GM18517 (cell line): Measurements from ENCODE around the gene TMEM151A.
"Not testable (repeated sequence)": the region's sequence is repeated elsewhere in the genome, so short reads cannot be mapped to it uniquely, and the experiment has no call there.

Experiments
- ATAC-seq: cut with Tn5 transposase; IDR thresholded peaks from one replicate; pipeline ENCODE4 v1.9.1; 2021; ENCODE audit warnings: mild to moderate bottlenecking, moderate library complexity; ENCODE audit not compliant: unreplicated experiment

TMEM151A gene

DNA sequence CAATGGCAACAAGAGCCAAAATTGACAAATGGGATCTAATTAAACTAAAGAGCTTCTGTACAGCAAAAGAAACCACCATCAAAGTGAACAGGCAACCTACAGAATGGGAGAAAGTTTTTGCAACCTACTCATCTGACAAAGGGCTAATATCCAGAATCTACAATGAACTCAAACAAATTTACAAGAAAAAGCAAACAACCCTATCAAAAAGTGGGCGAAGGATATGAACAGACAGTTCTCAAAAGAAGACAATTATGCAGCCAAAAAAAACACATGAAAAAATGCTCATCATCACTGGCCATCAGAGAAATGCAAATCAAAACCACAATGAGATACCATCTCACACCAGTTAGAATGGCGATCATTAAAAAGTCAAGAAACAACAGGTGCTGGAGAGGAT is 28.6 kb downstream of the TMEM151A start:
- ATAC-seq: not testable (repeated sequence)

- not testable (repeated sequence) for ATAC-seq
Measured at GRCh38 chr11:66320748-66321147, 29.1 kb downstream of the TMEM151A start.

GRCh38 chr11:66321606-66322005 is 29.9 kb downstream of the TMEM151A start:
- no peak for ATAC-seq

DNA sequence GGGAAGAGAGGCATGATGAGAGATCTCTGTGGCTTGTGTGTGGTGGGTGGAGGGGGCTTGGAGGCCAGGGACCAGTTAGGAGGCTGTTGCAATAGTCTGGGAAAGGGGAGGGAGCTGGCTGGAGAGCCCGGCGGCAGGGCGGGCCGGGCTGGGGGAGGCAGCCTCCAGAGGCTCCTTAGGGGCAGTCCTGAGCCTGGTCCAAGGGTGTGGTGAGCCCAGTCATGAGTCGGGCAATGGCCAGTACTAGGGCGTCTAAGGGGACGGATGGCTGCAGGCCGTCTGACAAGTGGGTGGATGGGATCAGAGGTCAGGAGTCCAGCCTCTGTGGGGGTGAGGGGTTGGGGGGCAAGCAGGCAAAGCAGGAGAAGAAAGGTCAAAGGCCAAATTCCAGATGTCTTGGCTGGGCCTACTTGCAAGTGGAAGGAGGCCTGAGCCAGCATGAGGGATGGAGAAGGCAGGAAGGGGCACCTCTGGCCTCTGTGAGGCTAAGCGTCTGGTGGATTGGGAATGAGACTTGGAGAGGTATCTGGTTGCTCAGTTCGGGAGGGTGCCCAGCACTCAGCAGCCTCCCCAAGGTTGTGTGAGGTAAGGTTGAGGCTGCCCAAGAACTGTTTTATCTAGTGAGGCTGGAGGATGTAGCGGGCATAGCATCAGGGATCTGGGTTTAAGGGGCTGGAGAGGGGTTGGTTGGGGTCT is 31.2 kb downstream of the TMEM151A start:
- no peak for ATAC-seq

DNA sequence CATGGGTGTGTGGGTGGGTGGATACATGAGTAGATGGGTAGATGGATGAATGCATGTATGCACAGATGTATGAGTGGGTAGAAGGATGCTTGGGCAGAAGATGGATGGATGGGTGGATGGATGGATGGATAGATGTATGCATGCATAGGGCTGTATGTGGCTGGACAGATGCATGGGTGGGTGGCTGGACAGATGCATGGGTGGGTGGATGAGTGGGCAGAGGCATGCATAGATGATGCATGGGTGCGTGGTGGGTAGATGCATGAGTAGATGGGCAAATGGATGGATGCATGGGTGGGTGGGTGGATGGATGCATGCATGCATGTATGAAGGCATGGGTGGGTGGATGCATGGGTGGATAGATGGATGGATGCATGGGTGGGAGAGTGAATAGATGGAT is 32.0 kb downstream of the TMEM151A start:
- ATAC-seq: no peak

GRCh38 chr11:66324664-66325063 is 33.0 kb downstream of the TMEM151A start:
- no peak for ATAC-seq

DNA sequence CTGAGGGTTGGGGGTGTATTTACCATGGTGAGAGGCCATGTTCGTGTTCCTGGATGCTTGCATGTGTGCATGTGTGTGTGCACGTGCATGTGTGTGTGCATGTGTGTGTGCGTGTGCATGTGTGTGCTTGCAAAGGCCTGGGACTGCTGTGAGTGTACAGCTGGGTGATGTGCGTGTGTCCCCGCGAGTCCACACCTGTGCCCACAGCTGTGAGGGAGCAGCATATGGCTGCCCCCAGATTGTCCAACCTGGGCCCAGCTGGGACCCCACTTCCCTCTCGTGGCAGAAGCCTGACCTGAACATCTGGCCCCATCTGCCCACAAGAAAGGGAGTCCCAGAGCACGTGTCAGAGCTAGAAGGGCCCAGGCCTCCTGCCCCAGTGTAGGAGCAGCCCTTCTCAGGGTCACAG is 33.6 kb downstream of the TMEM151A start:
- ATAC-seq: no peak

- ATAC-seq: no peak
Measured at GRCh38 chr11:66326261-66327111, 34.8 kb downstream of the TMEM151A start.

- ATAC-seq: no peak
Measured at GRCh38 chr11:66327171-66328030, 35.7 kb downstream of the TMEM151A start.

DNA sequence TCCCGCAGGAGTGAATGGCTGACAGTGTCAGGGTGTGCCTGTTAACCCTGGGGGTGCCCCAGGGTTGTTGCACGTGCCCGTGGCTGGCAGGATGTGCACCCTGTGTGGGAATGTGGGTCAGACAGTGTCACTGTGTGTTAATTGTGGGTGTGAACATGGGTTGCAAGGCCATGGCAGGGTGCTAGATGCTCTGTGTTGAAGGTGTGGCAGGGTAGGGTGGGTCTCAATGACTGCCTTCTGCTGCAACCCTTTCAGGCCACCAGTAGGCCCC is 36.3 kb downstream of the TMEM151A start:
- no peak for ATAC-seq

- ATAC-seq: no peak
Measured at GRCh38 chr11:66328302-66329144, 36.8 kb downstream of the TMEM151A start.

DNA sequence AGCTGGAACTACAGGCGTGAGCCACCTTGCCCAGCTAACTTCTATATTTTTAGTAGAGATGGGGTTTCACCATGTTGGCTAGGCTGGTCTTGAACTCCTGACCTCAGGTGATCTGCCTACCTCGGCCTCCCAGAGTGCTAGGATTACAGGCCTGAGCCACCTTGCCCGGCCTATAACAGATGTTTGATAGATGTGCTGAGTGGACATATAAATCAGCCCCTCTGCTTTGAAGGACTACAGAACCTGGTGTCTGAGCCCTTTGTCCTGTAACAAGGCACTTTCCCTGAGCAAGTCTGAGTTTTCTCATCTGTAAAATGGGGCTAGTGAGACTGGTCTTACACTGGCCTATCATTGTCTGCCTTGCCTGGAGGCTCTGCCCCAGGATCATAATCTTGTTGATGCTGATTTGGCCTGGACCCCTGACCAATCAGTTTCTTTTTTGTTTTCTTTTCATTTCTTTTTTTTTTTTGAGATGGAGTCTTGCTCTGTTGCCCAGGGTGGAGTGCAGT is 37.5 kb downstream of the TMEM151A start:
- no peak for ATAC-seq

GRCh38 chr11:66330931-66331330 is 39.2 kb downstream of the TMEM151A start:
- no peak for ATAC-seq

- ATAC-seq: no peak
Measured at GRCh38 chr11:66331542-66332370, 40.1 kb downstream of the TMEM151A start.

DNA sequence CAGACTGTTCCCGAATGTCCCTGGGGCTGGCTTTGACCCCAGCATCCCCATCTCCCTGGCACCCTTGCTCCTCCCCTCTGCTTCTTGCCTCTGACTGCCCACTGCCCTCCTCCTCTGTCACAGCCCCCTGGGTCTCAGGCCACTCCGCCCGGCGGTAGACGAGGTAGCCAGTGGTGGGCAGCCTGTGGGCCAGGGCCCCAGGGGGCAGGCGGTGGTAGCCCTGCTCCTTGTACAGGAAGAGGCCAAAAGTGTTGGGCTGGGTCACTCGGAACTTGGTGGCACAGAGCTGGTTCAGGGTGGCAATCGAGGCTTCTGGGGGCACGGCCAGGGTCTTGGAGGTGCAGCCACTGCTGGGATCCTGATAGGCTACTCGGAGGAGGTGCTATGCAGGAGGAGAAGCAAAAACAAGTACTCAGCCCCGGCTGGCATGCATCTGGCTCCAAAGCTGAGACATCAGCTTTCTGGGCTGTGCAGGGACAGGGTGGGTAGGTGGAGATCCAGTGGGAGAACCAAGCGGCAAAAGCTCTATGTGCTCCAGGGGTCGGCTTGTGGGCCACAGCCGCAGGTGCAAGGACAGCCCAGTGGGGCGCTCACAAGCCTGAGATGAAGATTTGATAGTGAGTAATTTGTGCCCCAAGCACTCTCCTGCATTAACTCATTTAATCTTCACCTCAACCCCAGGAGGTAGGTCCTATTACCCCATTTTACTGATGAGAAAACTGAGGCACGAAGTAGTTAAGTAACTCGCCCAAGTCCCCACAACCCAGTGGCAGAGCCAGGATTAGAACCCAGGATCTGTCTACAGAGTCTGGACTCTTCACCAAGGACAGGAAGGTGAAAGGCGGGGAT is 40.9 kb downstream of the TMEM151A start:
- no peak for ATAC-seq

- no peak for ATAC-seq
Measured at GRCh38 chr11:66333220-66333877, 41.7 kb downstream of the TMEM151A start.

DNA sequence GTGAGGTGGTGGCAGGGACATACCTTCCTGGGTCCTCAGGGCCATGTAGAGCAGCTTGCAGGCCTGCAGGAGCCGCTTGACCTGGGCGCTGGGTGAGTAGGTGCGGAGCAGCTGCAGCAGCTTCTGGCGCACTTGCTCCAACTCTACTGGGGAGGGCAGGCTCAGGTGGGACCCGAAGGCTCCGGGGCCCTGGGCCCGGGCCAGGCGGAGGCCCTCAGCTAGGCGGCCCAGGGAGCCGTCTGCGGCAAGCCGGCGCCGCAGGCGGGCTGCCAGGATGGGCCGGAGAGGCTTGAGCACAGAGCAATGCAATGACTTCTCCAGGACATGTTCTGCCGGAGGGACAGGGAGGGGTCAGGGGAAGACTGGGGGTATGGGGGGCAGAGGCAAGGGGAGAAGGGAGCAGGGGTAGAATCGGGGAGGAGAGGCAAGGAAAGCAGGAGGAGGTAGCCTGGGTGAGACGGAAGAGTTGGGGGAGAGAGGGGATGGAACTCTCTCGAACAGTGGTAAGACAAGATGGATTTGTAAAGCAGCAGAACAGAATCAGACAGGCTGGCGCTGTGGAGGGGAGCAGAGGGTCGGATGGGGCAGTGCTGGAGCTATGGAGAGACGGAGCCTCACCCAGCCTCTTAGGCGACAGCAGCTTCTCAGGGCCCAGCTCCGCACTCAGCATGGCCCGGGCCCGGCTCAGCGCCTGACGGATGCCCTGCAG is 42.4 kb downstream of the TMEM151A start:
- ATAC-seq: no peak
